ENCODE results near the gene CCT7. TPM values are rescaled to one million over a fixed set of nuclear protein-coding genes. Genes with fewer than 3 reads are reported as not detected.
A peak's percentile ranks its signal among the peaks of the same experiment; 100 is the strongest.

The CCT7 gene
- total and polyA plus RNA-seq, 2 donors (not counting 1 experiment from before 2014, with no cell fraction given) = 94.4 to 160 TPM

- TF ChIP-seq CTCF (IDR thresholded peaks at IDR 0.05) (no peak), EZH2 (IDR thresholded peaks at IDR 0.05; ENCODE audit: borderline replicate concordance, insufficient read depth, low read depth, low read length, poor library complexity, severe bottlenecking) (no peak)
- no peaks in the 10 kb centered on the region for H3K9me3 Mint-ChIP-seq (ENCODE audit: insufficient read depth)
- H2AFZ ChIP-seq (ENCODE audit: insufficient read depth, low read depth, low read length, poor library complexity, severe bottlenecking) = peak overlapping the region; percentile 91
- intact Hi-C loops (cut with micrococcal nuclease) = no loop called here
- peak overlapping the region; percentile 94 for H3K4me2 ChIP-seq (replicated peaks; ENCODE audit: low read depth, low read length, poor library complexity, severe bottlenecking)
- WGBS (ENCODE audit: insufficient coverage) = 96% methylated on average over 3 of the region's 4 CpGs
- ATAC-seq (ENCODE audit: low read depth) = no peak
- peaks cover 31% of the 10 kb centered on the region for H3K4me1 Mint-ChIP-seq
- H3K4me1 ChIP-seq (ENCODE audit: control insufficient read depth in 2 of 2, insufficient read depth in 2 of 2, low read length in 2 of 2) = peaks cover 17 to 22% of the 10 kb centered on the region in 2 donors
- no peak overlapping the region for H3K9ac ChIP-seq (ENCODE audit: low read length)
- H3K27ac Mint-ChIP-seq = peak overlapping the region; percentile 86
- peak overlapping the region; percentile 88 for H3K4me3 Mint-ChIP-seq
- peaks cover 0 to 11% of the 10 kb centered on the region in 2 experiments for H3K36me3 ChIP-seq (replicated peaks in 1 of 2; ENCODE audit: control extremely low read depth in 1 of 2, control insufficient read depth in 1 of 2, extremely low read depth in 1 of 2, insufficient read depth in 2 of 2, low read length in 1 of 2)
- H3K27me3 Mint-ChIP-seq = peaks cover 2% of the 10 kb centered on the region
- CTCF ChIA-PET = interaction anchor here (1.0 to 2.1 kb wide), 3 partner anchors 38 to 223 kb away, joined by 3 to 7 read pairs (median 6); no protein-coding TSS in a partner anchor
- POLR2A ChIA-PET = interaction anchor here (0.5 to 1.3 kb wide), 2 partner anchors 18 to 25 kb away, joined by 4 to 9 read pairs; partner anchors contain the start of gene PRADC1
- H4K20me1 ChIP-seq (ENCODE audit: control insufficient read depth, insufficient read depth, low read length, poor library complexity, severe bottlenecking) = peaks cover 10% of the 10 kb centered on the region
- H3K4me3 ChIP-seq (ENCODE audit: control extremely low read depth in 1 of 5, extremely low read depth in 1 of 5, insufficient read depth in 1 of 5, low read depth in 2 of 5, low read length in 4 of 5) = peak overlapping the region in 1 of 5 experiments; percentile 93
- H3K79me2 ChIP-seq (ENCODE audit: control insufficient read depth, insufficient read depth, low read length) = peaks cover 43% of the 10 kb centered on the region
- H3K9me3 ChIP-seq (ENCODE audit: control extremely low read depth in 1 of 3, control insufficient read depth in 2 of 3, insufficient read depth in 1 of 3, low read length in 2 of 3) = no peaks in the 10 kb centered on the region
- no peaks in the 10 kb centered on the region for H3K27me3 ChIP-seq (replicated peaks in 1 of 4; ENCODE audit: control extremely low read depth in 1 of 4, control insufficient read depth in 3 of 4, insufficient read depth in 4 of 4, low read length in 3 of 4)
- no peak for DNase-seq
- no peak overlapping the region for H3K27ac ChIP-seq (ENCODE audit: low read length in 2 of 2)
Measured at GRCh38 chr2:73215254-73215653, 18.9 kb upstream of the CCT7 start.

GRCh38 chr2:73217160-73217559 lies 16.9 kb upstream of the CCT7 start:
- H3K9me3 ChIP-seq (ENCODE audit: control extremely low read depth in 1 of 3, control insufficient read depth in 2 of 3, insufficient read depth in 1 of 3, low read length in 2 of 3) = no peaks in the 10 kb centered on the region
- POLR2A ChIA-PET = no interaction called here
- Mint-ChIP-seq H3K27ac (no peak overlapping the region), H3K9me3 (ENCODE audit: insufficient read depth) (no peaks in the 10 kb centered on the region), H3K4me3 (no peak overlapping the region), H3K4me1 (peaks cover 31% of the 10 kb centered on the region), H3K27me3 (no peaks in the 10 kb centered on the region)
- no peak overlapping the region for H3K4me2 ChIP-seq (replicated peaks; ENCODE audit: low read depth, low read length, poor library complexity, severe bottlenecking)
- peaks cover 0 to 30% of the 10 kb centered on the region in 2 experiments for H3K36me3 ChIP-seq (replicated peaks in 1 of 2; ENCODE audit: control extremely low read depth in 1 of 2, control insufficient read depth in 1 of 2, extremely low read depth in 1 of 2, insufficient read depth in 2 of 2, low read length in 1 of 2)
- H3K79me2 ChIP-seq (ENCODE audit: control insufficient read depth, insufficient read depth, low read length) = peaks cover 39% of the 10 kb centered on the region
- intact Hi-C loops (cut with micrococcal nuclease) = no loop called here
- DNase-seq (no peak), ATAC-seq (ENCODE audit: low read depth) (no peak)
- no peak overlapping the region for H3K4me3 ChIP-seq (ENCODE audit: control extremely low read depth in 1 of 5, extremely low read depth in 1 of 5, insufficient read depth in 1 of 5, low read depth in 2 of 5, low read length in 4 of 5)
- 100% methylated on average over 1 of the region's 5 CpGs for WGBS (ENCODE audit: insufficient coverage)
- peaks cover 17 to 21% of the 10 kb centered on the region in 2 donors for H3K4me1 ChIP-seq (ENCODE audit: control insufficient read depth in 2 of 2, insufficient read depth in 2 of 2, low read length in 2 of 2)
- peaks cover 10% of the 10 kb centered on the region for H4K20me1 ChIP-seq (ENCODE audit: control insufficient read depth, insufficient read depth, low read length, poor library complexity, severe bottlenecking)
- CTCF ChIA-PET = no interaction called here
- no peak overlapping the region for H3K9ac ChIP-seq (ENCODE audit: low read length)
- H2AFZ ChIP-seq (ENCODE audit: insufficient read depth, low read depth, low read length, poor library complexity, severe bottlenecking) = no peak overlapping the region
- H3K27me3 ChIP-seq (replicated peaks in 1 of 4; ENCODE audit: control extremely low read depth in 1 of 4, control insufficient read depth in 3 of 4, insufficient read depth in 4 of 4, low read length in 3 of 4) = no peaks in the 10 kb centered on the region
- H3K27ac ChIP-seq (ENCODE audit: low read length in 2 of 2) = no peak overlapping the region
- TF ChIP-seq EZH2 (IDR thresholded peaks at IDR 0.05; ENCODE audit: borderline replicate concordance, insufficient read depth, low read depth, low read length, poor library complexity, severe bottlenecking) (no peak), CTCF (IDR thresholded peaks at IDR 0.05) (no peak)
